Anterior cingulate cortex (tissue), 58 donors: Measurements from ENCODE around the gene G6PC1.
"Not testable (repeated sequence)": the region's sequence is repeated elsewhere in the genome, so short reads cannot be mapped to it uniquely, and the experiment has no call there.

Source experiments
- DNase-seq, 58 donors: peaks; one replicate each; lab custom pipeline; 2025; lab: John Stamatoyannopoulos, UW

The G6PC1 gene

GRCh38 chr17:42900460-42901331 is at the start of gene G6PC1:
G6PC1 (plus strand) TSS chr17:42900799; CDS start chr17:42900877, 78 bp downstream.
- no peak for DNase-seq

DNA sequence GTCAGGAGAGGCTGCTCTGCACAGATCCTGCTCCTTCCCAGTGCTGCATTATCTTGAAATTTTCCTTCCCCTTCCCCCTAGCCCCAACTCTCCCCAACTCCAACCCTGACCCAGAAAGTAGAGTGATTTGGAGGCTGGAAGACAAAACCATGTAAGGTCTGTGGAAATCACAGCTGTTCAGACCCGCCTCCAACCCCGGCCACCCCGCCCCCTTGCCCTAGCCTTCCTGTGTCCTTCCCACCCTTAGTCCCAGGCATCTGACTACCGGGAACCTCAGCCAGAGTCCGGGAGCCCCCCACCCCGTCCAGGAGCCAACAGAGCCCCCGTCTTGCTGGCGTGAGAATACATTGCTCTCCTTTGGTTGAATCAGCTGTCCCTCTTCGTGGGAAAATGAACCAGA is 49.6 kb upstream of the G6PC1 start, which contains the start of gene AOC3:
Gene AOC3, plus strand, starts transcription at position 246 of the 400 bp plus-strand sequence. Its CDS starts 145 bp downstream, at position 391.
- no peak for DNase-seq

GRCh38 chr17:42851371-42852240 is 49.0 kb upstream of the G6PC1 start:
- DNase-seq = not testable (repeated sequence)

GRCh38 chr17:42852351-42852750 is 48.2 kb upstream of the G6PC1 start:
- no peak for DNase-seq

- no peak for DNase-seq
Observed at GRCh38 chr17:42853004-42853403, 47.6 kb upstream of the G6PC1 start.

GRCh38 chr17:42853597-42853967 is 47.0 kb upstream of the G6PC1 start:
- no peak for DNase-seq

DNA sequence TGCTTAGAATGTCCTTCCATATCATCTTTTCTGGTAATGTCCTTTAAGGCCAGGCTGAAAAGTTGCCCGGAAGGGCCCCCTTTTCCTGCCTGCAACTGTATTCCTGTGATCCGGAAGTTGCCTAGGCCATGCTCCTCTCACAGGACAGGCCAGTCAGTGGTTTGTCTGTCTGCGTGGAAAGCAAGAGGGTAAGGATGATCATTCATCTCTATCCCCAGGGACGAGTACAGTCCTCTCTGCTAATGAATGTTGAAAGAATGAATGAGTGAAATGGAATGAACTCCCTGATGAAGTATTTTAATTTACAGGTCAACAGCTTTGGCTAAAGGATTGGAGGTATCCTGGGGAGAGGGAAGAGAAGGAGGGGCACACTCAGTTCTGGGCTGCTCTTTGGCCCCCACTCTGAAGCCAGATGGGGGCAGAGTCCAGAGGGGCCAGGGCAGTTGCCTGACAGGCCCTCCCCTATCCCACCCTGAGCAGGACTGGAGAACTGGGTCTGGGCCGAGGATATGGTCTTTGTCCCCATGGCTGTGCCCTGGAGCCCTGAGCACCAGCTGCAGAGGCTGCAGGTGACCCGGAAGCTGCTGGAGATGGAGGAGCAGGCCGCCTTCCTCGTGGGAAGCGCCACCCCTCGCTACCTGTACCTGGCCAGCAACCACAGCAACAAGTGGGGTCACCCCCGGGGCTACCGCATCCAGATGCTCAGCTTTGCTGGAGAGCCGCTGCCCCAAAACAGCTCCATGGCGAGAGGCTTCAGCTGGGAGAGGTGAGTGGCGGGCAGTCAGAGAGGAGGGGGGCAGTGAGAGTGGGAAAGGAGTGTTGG is 46.4 kb upstream of the G6PC1 start:
- no peak for DNase-seq

DNA sequence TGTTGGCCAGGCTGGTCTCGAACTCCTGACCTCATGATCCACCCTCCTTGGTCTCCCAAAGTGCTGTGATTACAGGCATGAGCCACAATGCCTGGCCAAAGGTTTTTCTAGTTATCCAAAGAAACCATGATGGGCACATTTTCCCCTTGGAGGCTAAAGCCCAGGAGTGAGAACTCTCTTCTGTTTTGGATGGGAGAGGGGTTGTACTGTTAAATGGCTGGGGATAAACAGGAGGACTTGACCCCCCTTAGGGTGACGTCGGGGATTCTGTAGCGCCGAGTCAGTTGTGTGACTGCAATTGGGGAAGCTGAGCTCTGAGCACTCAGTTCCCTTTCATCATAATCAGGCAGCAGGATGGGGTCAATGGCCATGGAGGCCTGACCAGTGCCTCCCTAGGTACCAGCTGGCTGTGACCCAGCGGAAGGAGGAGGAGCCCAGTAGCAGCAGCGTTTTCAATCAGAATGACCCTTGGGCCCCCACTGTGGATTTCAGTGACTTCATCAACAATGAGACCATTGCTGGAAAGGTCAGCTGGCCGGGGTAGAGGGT is 45.5 kb upstream of the G6PC1 start:
- no peak for DNase-seq

DNA sequence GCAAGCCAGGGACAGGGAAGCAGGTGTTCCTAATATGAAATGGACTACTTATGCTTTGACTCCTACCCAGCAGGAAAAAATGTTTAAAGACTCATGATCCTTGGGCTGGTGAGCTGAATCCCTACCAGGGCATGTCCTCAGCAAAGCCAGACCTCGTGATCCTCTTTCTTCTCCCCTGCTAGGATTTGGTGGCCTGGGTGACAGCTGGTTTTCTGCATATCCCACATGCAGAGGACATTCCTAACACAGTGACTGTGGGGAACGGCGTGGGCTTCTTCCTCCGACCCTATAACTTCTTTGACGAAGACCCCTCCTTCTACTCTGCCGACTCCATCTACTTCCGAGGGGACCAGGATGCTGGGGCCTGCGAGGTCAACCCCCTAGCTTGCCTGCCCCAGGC is 44.5 kb upstream of the G6PC1 start:
- DNase-seq = not testable (repeated sequence)

GRCh38 chr17:42856516-42856915 is 44.1 kb upstream of the G6PC1 start:
- DNase-seq = not testable (repeated sequence)

DNA sequence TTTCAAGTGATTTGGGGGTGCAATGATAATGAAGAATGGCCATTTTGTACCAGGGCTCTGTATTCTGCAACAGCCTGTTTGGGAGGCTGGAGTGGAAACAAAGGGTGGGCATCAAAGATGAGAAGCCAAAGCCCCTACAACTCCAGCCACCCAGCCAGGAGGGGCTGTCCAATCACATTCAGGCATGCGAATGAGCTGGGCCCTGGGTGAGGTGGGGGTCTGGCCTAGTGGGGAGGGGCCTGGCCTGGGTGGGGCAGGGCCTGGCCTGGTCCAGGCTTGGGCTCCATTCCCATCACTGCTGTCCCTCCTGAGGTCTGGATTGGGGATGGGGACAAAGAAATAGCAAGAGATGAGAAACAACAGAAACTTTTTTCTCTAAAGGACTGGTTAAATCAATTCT is 43.2 kb upstream of the G6PC1 start:
- DNase-seq = no peak

- no peak for DNase-seq
Observed at GRCh38 chr17:42865638-42866094, 34.9 kb upstream of the G6PC1 start.

- no peak for DNase-seq
Observed at GRCh38 chr17:42866216-42866615, 34.4 kb upstream of the G6PC1 start.

- DNase-seq = no peak
Observed at GRCh38 chr17:42866631-42867575, 33.7 kb upstream of the G6PC1 start.

DNA sequence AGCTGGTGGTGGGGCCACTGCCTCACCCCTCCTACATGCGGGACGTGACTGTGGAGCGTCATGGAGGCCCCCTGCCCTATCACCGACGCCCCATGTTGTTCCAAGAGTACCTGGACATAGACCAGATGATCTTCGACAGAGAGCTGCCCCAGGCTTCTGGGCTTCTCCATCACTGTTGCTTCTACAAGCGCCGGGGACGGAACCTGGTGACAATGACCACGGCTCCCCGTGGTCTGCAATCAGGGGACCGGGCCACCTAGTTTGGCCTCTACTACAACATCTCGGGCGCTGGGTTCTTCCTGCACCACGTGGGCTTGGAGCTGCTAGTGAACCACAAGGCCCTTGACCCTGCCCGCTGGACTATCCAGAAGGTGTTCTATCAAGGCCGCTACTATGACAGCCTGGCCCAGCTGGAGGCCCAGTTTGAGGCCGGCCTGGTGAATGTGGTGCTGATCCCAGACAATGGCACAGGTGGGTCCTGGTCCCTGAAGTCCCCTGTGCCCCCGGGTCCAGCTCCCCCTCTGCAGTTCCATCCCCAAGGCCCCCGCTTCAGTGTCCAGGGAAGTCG is 32.8 kb upstream of the G6PC1 start:
- DNase-seq = not testable (repeated sequence)

GRCh38 chr17:42868338-42868737 is 32.3 kb upstream of the G6PC1 start:
- DNase-seq = no peak

- DNase-seq = no peak
Observed at GRCh38 chr17:42871647-42872046, 29.0 kb upstream of the G6PC1 start.

- no peak for DNase-seq
Observed at GRCh38 chr17:42872251-42872965, 28.2 kb upstream of the G6PC1 start.
